Measurements from ENCODE around the gene VPS13D.

- TF ChIP-seq CTCF (conservative IDR thresholded peaks at IDR 0.05; ENCODE audit: low read depth, low read length) (no peak), CHD1 (IDR thresholded peaks at IDR 0.05; ENCODE audit: low read depth, low read length) (no peak), POLR2A (IDR thresholded peaks at IDR 0.05; ENCODE audit: low read depth, low read length) (no peak), ELK1 (IDR thresholded peaks at IDR 0.05; ENCODE audit: borderline replicate concordance, low read depth, low read length) (no peak), BHLHE40 (IDR thresholded peaks at IDR 0.05; ENCODE audit: low read depth, low read length) (no peak), RAD21 (IDR thresholded peaks at IDR 0.05; ENCODE audit: low read length) (no peak), USF2 (IDR thresholded peaks at IDR 0.05; ENCODE audit: low read depth, low read length) (no peak), RCOR1 (IDR thresholded peaks at IDR 0.05; ENCODE audit: insufficient replicate concordance, low read length) (no peak), RFX5 (IDR thresholded peaks at IDR 0.05; ENCODE audit: low read depth, low read length) (no peak)
Observed at GRCh38 chr1:12229386-12229834, 420 bp upstream of the VPS13D start.
